Measurements from ENCODE around the gene GTPBP6. TPM values are rescaled to one million over a fixed set of nuclear protein-coding genes. Genes with fewer than 3 reads are reported as not detected.
"Not testable (repeated sequence)": the region's sequence is repeated elsewhere in the genome, so short reads cannot be mapped to it uniquely, and the experiment has no call there.

Gene GTPBP6
- total RNA-seq, 5 donors from 2014 or later (not counting 1 experiment from before 2014, with no cell fraction given) = 58.8 to 112 (median 111) TPM

DNA sequence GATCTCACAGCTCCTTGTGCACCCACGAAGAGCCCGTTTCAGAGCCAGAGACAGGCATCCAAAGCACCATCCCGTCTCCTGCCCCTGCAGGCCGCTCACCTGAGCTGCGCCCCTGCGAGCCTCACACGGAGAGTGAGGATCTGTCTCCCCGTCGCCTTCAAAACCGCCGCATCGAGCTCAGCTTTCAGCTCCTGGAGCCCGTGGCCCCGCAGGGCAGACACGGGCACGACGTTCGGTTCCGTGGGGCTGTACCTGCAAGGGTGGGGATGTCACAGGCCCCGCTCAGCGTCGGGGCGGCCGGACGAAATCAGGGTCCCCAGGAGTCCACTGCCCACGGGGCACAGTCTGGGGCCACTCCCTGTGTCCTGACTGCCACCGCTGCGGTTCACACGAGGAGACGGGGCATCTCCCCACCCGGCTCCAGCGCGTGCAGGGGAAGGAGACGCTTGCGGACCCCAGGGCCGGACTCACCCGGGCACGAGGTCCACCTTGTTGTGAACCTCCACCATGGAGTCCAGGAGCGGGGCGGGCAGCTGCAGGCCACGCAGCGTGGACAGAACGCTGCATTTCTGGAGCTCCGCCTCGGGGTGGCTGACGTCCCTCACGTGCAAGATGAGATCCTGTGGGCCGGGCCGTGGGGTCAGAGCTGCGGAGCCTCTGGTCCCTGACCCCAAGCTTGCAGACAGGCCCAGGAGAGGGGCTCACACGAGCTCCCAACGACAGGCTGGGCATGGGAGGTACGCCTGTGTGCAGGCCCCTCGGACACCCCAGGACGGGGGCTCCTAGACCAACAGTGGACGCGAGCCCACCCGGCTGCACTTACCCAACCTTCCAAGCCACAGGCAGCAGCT is 11.1 kb downstream of the GTPBP6 start:
- no peak for ATAC-seq (replicated peaks in 1 of 4)
- H3K4me3 ChIP-seq (ENCODE audit: control insufficient read depth in 1 of 2, extremely low read depth in 1 of 2, low read length in 1 of 2) = no peak overlapping the region
- H3K4me1 ChIP-seq (ENCODE audit: control insufficient read depth in 1 of 2, extremely low read depth in 1 of 2, insufficient read depth in 2 of 2, low read length in 2 of 2) = no peaks in the 10 kb centered on the region
- H3K36me3 ChIP-seq (ENCODE audit: control insufficient read depth in 2 of 2, extremely low read depth in 1 of 2, insufficient read depth in 1 of 2, low read length in 1 of 2) = peaks cover 39 to 60% of the 10 kb centered on the region in 2 donors
- POLR2A ChIA-PET = no interaction called here
- Mint-ChIP-seq H3K4me1 (no peaks in the 10 kb centered on the region), H3K27me3 (no peaks in the 10 kb centered on the region), H3K9me3 (no peaks in the 10 kb centered on the region), H3K36me3 (peaks cover 43% of the 10 kb centered on the region), H3K27ac (no peak overlapping the region), H3K4me3 (no peak overlapping the region)
- CTCF ChIA-PET = no interaction called here
- H3K27ac ChIP-seq (ENCODE audit: low read length) = no peak overlapping the region
- no peak for DNase-seq
- no peaks in the 10 kb centered on the region for H3K9me3 ChIP-seq
- no peaks in the 10 kb centered on the region for H3K27me3 ChIP-seq (replicated peaks in 1 of 2; ENCODE audit: control insufficient read depth in 2 of 2, extremely low read depth in 1 of 2, insufficient read depth in 2 of 2, low read length in 1 of 2)
- WGBS (ENCODE audit: insufficient coverage) = 98% methylated on average over 57 of the region's 58 CpGs

DNA sequence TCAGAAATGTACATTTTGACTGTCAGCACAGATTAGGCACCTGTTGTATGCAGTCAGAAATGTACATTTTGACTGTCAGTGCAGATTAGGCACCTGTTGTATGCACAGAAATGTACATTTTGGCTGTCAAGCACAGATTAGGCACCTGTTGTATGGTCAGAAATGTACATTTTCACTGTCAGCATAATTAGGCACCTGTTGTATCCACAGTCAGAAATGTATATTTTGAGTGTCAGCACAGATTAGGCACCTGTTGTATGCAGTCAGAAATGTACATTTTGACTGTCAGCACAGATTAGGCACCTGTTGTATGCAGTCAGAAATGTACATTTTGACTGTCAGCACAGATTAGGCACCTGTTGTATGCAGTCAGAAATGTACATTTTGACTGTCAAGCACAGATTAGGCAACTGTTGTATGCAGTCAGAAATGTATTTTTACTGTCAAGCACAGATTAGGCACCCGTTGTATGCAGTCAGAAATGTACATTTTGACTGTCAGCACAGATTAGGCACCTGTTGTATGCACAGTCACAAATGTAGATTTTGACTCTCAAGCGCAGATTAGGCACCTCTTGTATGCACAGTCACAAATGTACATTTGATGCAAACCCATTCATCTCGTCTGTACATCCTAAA is 11.9 kb downstream of the GTPBP6 start:
- H3K9me3 Mint-ChIP-seq; POLR2A ChIA-PET; H3K27me3 ChIP-seq (replicated peaks in 1 of 2; ENCODE audit: control insufficient read depth in 2 of 2, extremely low read depth in 1 of 2, insufficient read depth in 2 of 2, low read length in 1 of 2); H3K4me1 Mint-ChIP-seq; H3K27me3 Mint-ChIP-seq; DNase-seq; ATAC-seq (replicated peaks in 1 of 4); H3K4me1 ChIP-seq (ENCODE audit: control insufficient read depth in 1 of 2, extremely low read depth in 1 of 2, insufficient read depth in 2 of 2, low read length in 2 of 2); H3K9me3 ChIP-seq; H3K4me3 Mint-ChIP-seq; CTCF ChIA-PET; H3K27ac ChIP-seq (ENCODE audit: low read length); H3K4me3 ChIP-seq (ENCODE audit: control insufficient read depth in 1 of 2, extremely low read depth in 1 of 2, low read length in 1 of 2); H3K27ac Mint-ChIP-seq: not testable (repeated sequence)
- peaks cover 39 to 56% of the 10 kb centered on the region in 2 donors for H3K36me3 ChIP-seq (ENCODE audit: control insufficient read depth in 2 of 2, extremely low read depth in 1 of 2, insufficient read depth in 1 of 2, low read length in 1 of 2)
- peaks cover 40% of the 10 kb centered on the region for H3K36me3 Mint-ChIP-seq
- 100% methylated on average over 3 of the region's 3 CpGs for WGBS (ENCODE audit: insufficient coverage)

DNA sequence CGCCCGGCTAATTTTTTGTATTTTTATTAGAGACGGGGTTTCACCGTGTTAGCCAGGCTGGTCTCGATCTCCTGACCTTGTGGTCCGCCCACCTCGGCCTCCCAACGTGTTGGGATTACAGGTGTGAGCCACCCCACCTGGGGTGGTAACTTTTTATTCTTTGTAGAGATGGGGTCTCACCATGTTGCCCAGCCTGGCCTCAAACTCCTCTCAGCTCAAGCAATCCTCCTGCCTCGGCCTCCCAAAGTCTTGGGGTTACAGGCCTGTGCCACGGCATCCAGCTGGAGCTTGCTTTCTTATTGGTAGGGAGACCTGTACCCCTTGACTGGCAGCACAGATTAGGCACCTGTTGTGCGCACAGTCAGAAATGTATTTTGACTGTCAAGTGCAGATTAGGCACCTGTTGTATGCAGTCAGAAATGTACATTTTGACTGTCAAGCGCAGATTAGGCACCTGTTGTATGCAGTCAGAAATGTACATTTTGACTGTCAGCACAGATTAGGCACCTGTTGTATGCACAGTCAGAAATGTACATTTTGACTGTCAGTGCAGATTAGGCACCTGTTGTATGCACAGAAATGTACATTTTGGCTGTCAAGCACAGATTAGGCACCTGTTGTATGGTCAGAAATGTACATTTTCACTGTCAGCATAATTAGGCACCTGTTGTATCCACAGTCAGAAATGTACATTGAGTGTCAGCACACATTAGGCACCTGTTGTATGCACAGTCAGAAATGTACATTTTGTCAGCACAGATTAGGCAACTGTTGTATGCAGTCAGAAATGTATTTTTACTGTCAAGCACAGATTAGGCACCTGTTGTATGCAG is 12.6 kb downstream of the GTPBP6 start:
- H3K36me3 ChIP-seq (ENCODE audit: control insufficient read depth in 2 of 2, extremely low read depth in 1 of 2, insufficient read depth in 1 of 2, low read length in 1 of 2) = peaks cover 34 to 49% of the 10 kb centered on the region in 2 donors
- H3K27me3 Mint-ChIP-seq; H3K27me3 ChIP-seq (replicated peaks in 1 of 2; ENCODE audit: control insufficient read depth in 2 of 2, extremely low read depth in 1 of 2, insufficient read depth in 2 of 2, low read length in 1 of 2); H3K4me1 Mint-ChIP-seq; H3K27ac ChIP-seq (ENCODE audit: low read length); POLR2A ChIA-PET; H3K4me1 ChIP-seq (ENCODE audit: control insufficient read depth in 1 of 2, extremely low read depth in 1 of 2, insufficient read depth in 2 of 2, low read length in 2 of 2); H3K4me3 ChIP-seq (ENCODE audit: control insufficient read depth in 1 of 2, extremely low read depth in 1 of 2, low read length in 1 of 2); H3K4me3 Mint-ChIP-seq; CTCF ChIA-PET; H3K9me3 ChIP-seq; H3K9me3 Mint-ChIP-seq; ATAC-seq (replicated peaks in 1 of 4); H3K27ac Mint-ChIP-seq: not testable (repeated sequence)
- DNase-seq = peak in 1 of 35 experiments; percentile 10
- 100% methylated on average over 3 of the region's 12 CpGs for WGBS (ENCODE audit: insufficient coverage)
- H3K36me3 Mint-ChIP-seq = peaks cover 39% of the 10 kb centered on the region

DNA sequence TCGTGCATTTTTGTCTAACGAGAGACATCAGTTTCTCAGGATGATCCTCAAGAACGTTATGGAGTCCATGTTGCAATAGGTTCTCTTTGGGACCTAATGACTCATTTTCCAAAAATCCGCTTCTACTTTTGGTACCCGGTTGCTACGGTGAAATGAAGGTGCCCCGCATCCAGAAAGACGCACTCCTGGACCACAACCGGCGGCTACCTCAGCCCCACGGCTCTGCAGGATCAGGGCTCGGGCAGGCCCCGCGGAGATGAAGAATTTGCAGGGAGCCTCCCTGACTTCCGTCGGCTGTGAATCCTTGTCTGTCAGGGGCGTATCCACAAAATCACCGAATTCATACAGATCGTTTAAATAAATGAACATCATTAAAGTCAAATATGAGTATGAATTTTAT is 15.6 kb downstream of the GTPBP6 start:
- POLR2A ChIA-PET = no interaction called here
- ATAC-seq (replicated peaks in 1 of 4) = no peak
- H3K4me1 Mint-ChIP-seq = no peaks in the 10 kb centered on the region
- peaks cover 28 to 31% of the 10 kb centered on the region in 2 donors for H3K36me3 ChIP-seq (ENCODE audit: control insufficient read depth in 2 of 2, extremely low read depth in 1 of 2, insufficient read depth in 1 of 2, low read length in 1 of 2)
- no peak for DNase-seq
- no peaks in the 10 kb centered on the region for H3K9me3 ChIP-seq
- WGBS (ENCODE audit: insufficient coverage) = 98% methylated on average over 11 of the region's 19 CpGs
- H3K27ac Mint-ChIP-seq = no peak overlapping the region
- no peak overlapping the region for H3K4me3 ChIP-seq (ENCODE audit: control insufficient read depth in 1 of 2, extremely low read depth in 1 of 2, low read length in 1 of 2)
- CTCF ChIA-PET = no interaction called here
- no peaks in the 10 kb centered on the region for H3K9me3 Mint-ChIP-seq
- no peaks in the 10 kb centered on the region for H3K27me3 Mint-ChIP-seq
- no peaks in the 10 kb centered on the region for H3K27me3 ChIP-seq (replicated peaks in 1 of 2; ENCODE audit: control insufficient read depth in 2 of 2, extremely low read depth in 1 of 2, insufficient read depth in 2 of 2, low read length in 1 of 2)
- no peaks in the 10 kb centered on the region for H3K4me1 ChIP-seq (ENCODE audit: control insufficient read depth in 1 of 2, extremely low read depth in 1 of 2, insufficient read depth in 2 of 2, low read length in 2 of 2)
- H3K36me3 Mint-ChIP-seq = peaks cover 26% of the 10 kb centered on the region
- H3K4me3 Mint-ChIP-seq = no peak overlapping the region
- no peak overlapping the region for H3K27ac ChIP-seq (ENCODE audit: low read length)

DNA sequence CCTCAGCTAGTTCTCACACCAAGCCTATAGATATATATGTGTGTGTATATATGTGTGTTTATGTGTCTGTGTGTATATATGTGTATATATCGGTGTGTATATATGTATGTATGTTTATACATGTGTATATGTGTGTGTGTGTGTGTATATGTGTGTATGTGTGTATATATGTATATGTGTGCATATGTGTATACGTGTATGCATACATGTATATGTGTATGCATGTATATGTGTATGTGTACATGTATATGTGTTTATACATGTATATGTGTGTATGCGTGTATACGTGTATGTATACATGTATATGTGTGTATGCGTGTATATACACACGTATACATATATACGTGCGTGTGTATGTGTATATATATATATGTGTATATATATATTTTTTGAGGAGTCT is 18.3 kb downstream of the GTPBP6 start:
- Mint-ChIP-seq H3K4me3 (no peak overlapping the region), H3K4me1 (no peaks in the 10 kb centered on the region), H3K9me3 (no peaks in the 10 kb centered on the region), H3K27me3 (no peaks in the 10 kb centered on the region), H3K36me3 (peaks cover 22% of the 10 kb centered on the region), H3K27ac (no peak overlapping the region)
- POLR2A ChIA-PET = no interaction called here
- ATAC-seq (replicated peaks in 1 of 4) (no peak), DNase-seq (no peak)
- 100% methylated on average over 5 of the region's 8 CpGs for WGBS (ENCODE audit: insufficient coverage)
- Histone ChIP-seq H3K27ac (ENCODE audit: low read length) (no peak overlapping the region), H3K27me3 (replicated peaks in 1 of 2; ENCODE audit: control insufficient read depth in 2 of 2, extremely low read depth in 1 of 2, insufficient read depth in 2 of 2, low read length in 1 of 2) (no peaks in the 10 kb centered on the region), H3K4me3 (ENCODE audit: control insufficient read depth in 1 of 2, extremely low read depth in 1 of 2, low read length in 1 of 2) (no peak overlapping the region), H3K36me3 (ENCODE audit: control insufficient read depth in 2 of 2, extremely low read depth in 1 of 2, insufficient read depth in 1 of 2, low read length in 1 of 2) (peaks cover 12 to 34% of the 10 kb centered on the region in 2 donors), H3K4me1 (ENCODE audit: control insufficient read depth in 1 of 2, extremely low read depth in 1 of 2, insufficient read depth in 2 of 2, low read length in 2 of 2) (no peaks in the 10 kb centered on the region), H3K9me3 (no peaks in the 10 kb centered on the region)
- CTCF ChIA-PET = no interaction called here

DNA sequence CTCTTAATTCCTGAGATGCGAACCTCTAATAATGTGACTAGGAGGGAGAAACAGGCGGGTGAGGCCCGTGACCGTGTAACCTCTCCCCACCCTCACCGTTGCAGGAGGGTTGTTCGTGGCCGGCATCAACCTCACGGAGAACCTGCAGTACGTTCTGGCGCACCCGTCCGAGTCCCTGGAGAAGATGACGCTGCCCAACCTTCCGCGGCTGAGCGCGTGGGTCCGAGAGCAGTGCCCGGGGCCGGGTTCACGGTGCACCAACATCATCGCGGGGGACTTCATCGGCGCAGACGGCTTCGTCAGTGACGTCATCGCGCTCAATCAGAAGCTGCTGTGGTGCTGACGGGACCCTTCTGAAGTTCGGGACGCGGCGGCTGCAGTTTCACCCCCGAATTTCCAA is 19.6 kb downstream of the GTPBP6 start:
- CTCF ChIA-PET = no interaction called here
- no peaks in the 10 kb centered on the region for H3K4me1 Mint-ChIP-seq
- no peak overlapping the region for H3K4me3 Mint-ChIP-seq
- H3K9me3 Mint-ChIP-seq = no peaks in the 10 kb centered on the region
- no peaks in the 10 kb centered on the region for H3K4me1 ChIP-seq (ENCODE audit: control insufficient read depth in 1 of 2, extremely low read depth in 1 of 2, insufficient read depth in 2 of 2, low read length in 2 of 2)
- POLR2A ChIA-PET = no interaction called here
- no peak overlapping the region for H3K27ac ChIP-seq (ENCODE audit: low read length)
- WGBS (ENCODE audit: insufficient coverage) = 96% methylated on average over 31 of the region's 36 CpGs
- H3K27me3 ChIP-seq (replicated peaks in 1 of 2; ENCODE audit: control insufficient read depth in 2 of 2, extremely low read depth in 1 of 2, insufficient read depth in 2 of 2, low read length in 1 of 2) = no peaks in the 10 kb centered on the region
- peaks cover 15% of the 10 kb centered on the region for H3K36me3 Mint-ChIP-seq
- DNase-seq = no peak
- no peak overlapping the region for H3K4me3 ChIP-seq (ENCODE audit: control insufficient read depth in 1 of 2, extremely low read depth in 1 of 2, low read length in 1 of 2)
- H3K27ac Mint-ChIP-seq = no peak overlapping the region
- no peaks in the 10 kb centered on the region for H3K9me3 ChIP-seq
- H3K27me3 Mint-ChIP-seq = no peaks in the 10 kb centered on the region
- H3K36me3 ChIP-seq (ENCODE audit: control insufficient read depth in 2 of 2, extremely low read depth in 1 of 2, insufficient read depth in 1 of 2, low read length in 1 of 2) = peaks cover 6 to 28% of the 10 kb centered on the region in 2 donors
- ATAC-seq (replicated peaks in 1 of 4) = no peak

Measured in T-cell (primary cell).